IMR-90 (cell line): ENCODE measurements around the gene HTT-AS. TPM values are rescaled to one million over a fixed set of nuclear protein-coding genes. Genes with fewer than 3 reads are reported as not detected.

ENCODE experiments used
- ATAC-seq: fragments of 200-7000 bp; cut with Tn5 transposase; 2 replicates; pipeline ENCODE4 v1.9.1; 2020; ENCODE audit warnings: low read depth, mild to moderate bottlenecking, moderate library complexity
- BruUV-seq: library from RNA; stranded (reverse); fragments of 400-500 nt; replicated peaks from 2 replicates; lab custom pipeline; 2021; lab: Mats Ljungman, UMichigan
- CTCF ChIA-PET: fragments of 300-600 bp; formaldehyde crosslinking; extraction: SDS; loops from one replicate; lab custom pipeline; 2021; ENCODE audit warnings: antibody characterized with exemption; lab: Yijun Ruan, JAX
- POLR2A ChIA-PET: fragments of 300-600 bp; sonication (Branson Sonifier 250); formaldehyde crosslinking; loops from one replicate; lab custom pipeline; 2022; ENCODE audit warnings: antibody characterized with exemption; ENCODE audit not compliant: unreplicated experiment; lab: Charles Lee
- DNase-seq: peaks from one replicate; pipeline ENCODE4 v3.0.0; 2013
- H2AFZ ChIP-seq: replicated peaks from 2 replicates; pipeline ENCODE3; 2013; ENCODE audit warnings: low read length, mild to moderate bottlenecking; ENCODE audit not compliant: poor library complexity
- H2AK5ac ChIP-seq: 2 replicates; pipeline ENCODE4 v1.6.1; 2013; ENCODE audit warnings: low read depth, low read length, inconsistent platforms
- H2AK9ac ChIP-seq: replicated peaks from 2 replicates; pipeline ENCODE3; 2013; ENCODE audit warnings: mild to moderate bottlenecking, low read depth, low read length, moderate library complexity; ENCODE audit not compliant: poor library complexity
- H2BK120ac ChIP-seq: 2 replicates; pipeline ENCODE4 v1.6.1; 2013; ENCODE audit warnings: low read depth, low read length, inconsistent platforms
- H2BK15ac ChIP-seq: 3 replicates; pipeline ENCODE4 v1.6.1; 2013; ENCODE audit warnings: low read depth, low read length, inconsistent platforms
- H2BK20ac ChIP-seq: 2 replicates; pipeline ENCODE4 v1.6.1; 2013; ENCODE audit warnings: low read depth, mild to moderate bottlenecking, inconsistent platforms, low read length, moderate library complexity
- H2BK5ac ChIP-seq: 2 replicates; pipeline ENCODE4 v1.6.1; 2013; ENCODE audit warnings: mild to moderate bottlenecking, low read depth, low read length, inconsistent platforms; ENCODE audit not compliant: poor library complexity, severe bottlenecking
- H3K14ac ChIP-seq: replicated peaks from 2 replicates; pipeline ENCODE4 v1.6.1; 2013; ENCODE audit warnings: low read depth, low read length, inconsistent platforms
- H3K18ac ChIP-seq: 2 replicates; pipeline ENCODE4 v1.6.1; 2013; ENCODE audit warnings: low read depth, low read length, control low read depth
- H3K23ac ChIP-seq: 2 replicates; pipeline ENCODE4 v1.6.1; 2013; ENCODE audit warnings: low read depth, low read length, inconsistent platforms
- H3K27ac ChIP-seq: 2 replicates; pipeline ENCODE4 v1.5.1; 2013; ENCODE audit warnings: mild to moderate bottlenecking, control low read depth, low read length; ENCODE audit not compliant: insufficient read depth
- H3K27me3 ChIP-seq: 2 replicates; pipeline ENCODE4 v1.6.1; 2013; ENCODE audit warnings: low read length; ENCODE audit not compliant: control insufficient read depth, insufficient read depth
- H3K36me3 ChIP-seq: 2 replicates; pipeline ENCODE4 v1.6.1; 2013; ENCODE audit warnings: low read length, mixed read lengths; ENCODE audit not compliant: control insufficient read depth, insufficient read depth
- H3K4ac ChIP-seq: 2 replicates; pipeline ENCODE4 v1.6.1; 2013; ENCODE audit warnings: low read depth, low read length, inconsistent platforms
- H3K4me1 ChIP-seq: 2 replicates; pipeline ENCODE4 v1.6.1; 2013; ENCODE audit warnings: low read length, mixed read lengths; ENCODE audit not compliant: control insufficient read depth, insufficient read depth
- H3K4me2 ChIP-seq: 2 replicates; pipeline ENCODE4 v1.6.1; 2013; ENCODE audit warnings: low read depth, mild to moderate bottlenecking, control low read depth, low read length, moderate library complexity
- H3K4me3 ChIP-seq: 2 replicates; pipeline ENCODE4 v1.5.1; 2013; ENCODE audit warnings: low read depth, mild to moderate bottlenecking, control low read depth, low read length, moderate library complexity; ENCODE audit not compliant: insufficient read depth
- H3K56ac ChIP-seq: 2 replicates; pipeline ENCODE4 v1.6.1; 2013; ENCODE audit warnings: low read length, inconsistent platforms; ENCODE audit not compliant: insufficient read depth; ENCODE audit errors: extremely low read depth
- H3K79me1 ChIP-seq, 2 experiments: 2 replicates each; pipeline ENCODE4 v1.6.1; 2013; ENCODE audit warnings: low read length in 2 of 2, inconsistent platforms in 1 of 2, low read depth in 1 of 2
- H3K9ac ChIP-seq: 2 replicates; pipeline ENCODE4 v1.6.1; 2013; ENCODE audit warnings: low read depth, low read length, control low read depth
- H3K9me1 ChIP-seq: 2 replicates; pipeline ENCODE4 v1.6.1; 2013; ENCODE audit warnings: low read length, inconsistent platforms; ENCODE audit not compliant: insufficient read depth
- H3K9me3 ChIP-seq: 2 replicates; pipeline ENCODE4 v1.6.1; 2013; ENCODE audit warnings: low read length; ENCODE audit not compliant: control insufficient read depth, insufficient read depth
- H4K20me1 ChIP-seq: 2 replicates; pipeline ENCODE4 v1.6.1; 2013; ENCODE audit warnings: low read length, inconsistent platforms; ENCODE audit not compliant: insufficient read depth
- H4K5ac ChIP-seq: 2 replicates; pipeline ENCODE4 v1.6.1; 2013; ENCODE audit warnings: mild to moderate bottlenecking, low read depth, low read length, control low read depth
- H4K8ac ChIP-seq, 2 experiments: 2 replicates each; pipeline ENCODE4 v1.6.1; 2013; ENCODE audit warnings: low read depth in 2 of 2, low read length in 2 of 2, control low read depth in 1 of 2, inconsistent platforms in 1 of 2
- H4K91ac ChIP-seq: 2 replicates; pipeline ENCODE4 v1.6.1; 2013; ENCODE audit warnings: low read depth, low read length, inconsistent platforms; ENCODE audit not compliant: insufficient read depth
- BHLHE40 ChIP-seq: fragments of 150-350 bp; IDR thresholded peaks from 2 replicates; pipeline ENCODE4 v1.6.1; 2016; ENCODE audit warnings: mild to moderate bottlenecking, low read depth, low read length
- CEBPB ChIP-seq: IDR thresholded peaks from 2 replicates; pipeline ENCODE4 v1.6.1; 2012; ENCODE audit warnings: low read depth, low read length, improper control_type of control experiment
- FOS ChIP-seq: fragments of 150-350 bp; IDR thresholded peaks from 2 replicates; pipeline ENCODE4 v1.6.1; 2016; ENCODE audit warnings: low read depth, low read length
- MAFK ChIP-seq: IDR thresholded peaks from 2 replicates; pipeline ENCODE4 v1.6.1; 2012; ENCODE audit warnings: low read depth, low read length, improper control_type of control experiment
- MXI1 ChIP-seq: IDR thresholded peaks from 2 replicates; pipeline ENCODE4 v1.6.1; 2012; ENCODE audit warnings: low read depth, mild to moderate bottlenecking, low read length, moderate library complexity, borderline replicate concordance
- NFE2L2 ChIP-seq: fragments of 150-350 bp; IDR thresholded peaks from 2 replicates; pipeline ENCODE4 v1.6.1; 2016; ENCODE audit warnings: low read depth, mild to moderate bottlenecking, low read length
- POLR2A ChIP-seq: IDR thresholded peaks from 2 replicates; pipeline ENCODE4 v1.6.1; 2012; ENCODE audit warnings: mild to moderate bottlenecking, low read depth, low read length
- RAD21 ChIP-seq: IDR thresholded peaks from 2 replicates; pipeline ENCODE4 v1.6.1; 2012; ENCODE audit warnings: low read length, improper control_type of control experiment
- RCOR1 ChIP-seq: IDR thresholded peaks from 2 replicates; pipeline ENCODE4 v1.6.1; 2012; ENCODE audit warnings: mild to moderate bottlenecking, low read length, improper control_type of control experiment; ENCODE audit not compliant: insufficient replicate concordance
- RFX5 ChIP-seq: IDR thresholded peaks from 2 replicates; pipeline ENCODE4 v1.8.0; 2012; ENCODE audit warnings: low read depth, mild to moderate bottlenecking, low read length, moderate library complexity
- SMC3 ChIP-seq: fragments of 150-350 bp; IDR thresholded peaks from 2 replicates; pipeline ENCODE4 v1.6.1; 2016; ENCODE audit warnings: low read depth, mild to moderate bottlenecking, antibody characterized with exemption, low read length, moderate library complexity
- WGBS, 2 experiments: methylation state at CpG; one replicate each; pipeline versions ENCODE4 v1.1.5 to v1.1.7; 2013; ENCODE audit warnings: missing lambda C conversion rate in 2 of 2; ENCODE audit not compliant: insufficient read length in 1 of 2; ENCODE audit errors: extremely low coverage in 2 of 2; 5-methylcytosine and 5-hydroxymethylcytosine counted together
- dilution Hi-C: fragments of 300-500 bp; cut with HindIII; formaldehyde crosslinking; loops from one replicate; pipeline ENCODE4 v1.14.3; 2018; ENCODE audit warnings: low sequenced_read_pairs; ENCODE audit not compliant: unreplicated experiment
- in situ Hi-C: fragments of 300-500 bp; cut with MboI; formaldehyde crosslinking; loops from 3 replicates; pipeline ENCODE4 v1.14.3; 2019; ENCODE audit warnings: low sequenced_read_pairs, inconsistent platforms, mixed read lengths
- intact Hi-C: fragments of 100-400 bp; cut with micrococcal nuclease; formaldehyde crosslinking; loops from 2 replicates; pipeline ENCODE4 v1.10.0; 2022
- polyA plus RNA-seq, 3 experiments: library from polyadenylated mRNA; depleted of rRNA; stranded (reverse); fragments of >200 nt; gene quantifications; 2 replicates each; pipeline ENCODE4 v1.2.3, GENCODE V29; 2012; ENCODE audit warnings: low replicate concordance in 1 of 3
- total RNA-seq: library from RNA; depleted of rRNA; stranded (reverse); fragments of >200 nt; gene quantifications from 2 replicates; pipeline ENCODE4 v1.2.3, GENCODE V29; 2012
- TF ChIP-seq, protein P1 (sequence below): conservative IDR thresholded peaks from 2 replicates; pipeline ENCODE4 v1.5.1; 2012; ENCODE audit warnings: mild to moderate bottlenecking, low read depth, low read length, improper control_type of control experiment
- TF ChIP-seq, protein P2 (sequence below): fragments of 150-350 bp; IDR thresholded peaks from 2 replicates; pipeline ENCODE4 v1.6.1; 2016; ENCODE audit warnings: low read depth, mild to moderate bottlenecking, low read length, moderate library complexity, borderline replicate concordance
- TF ChIP-seq, protein P3 (sequence below): fragments of 150-350 bp; IDR thresholded peaks from 2 replicates; pipeline ENCODE4 v1.6.1; 2017; ENCODE audit warnings: mild to moderate bottlenecking, antibody characterized with exemption, low read length, low read depth

HTT-AS gene
- total and polyA plus RNA-seq, 2 of the 4 experiments (the other 2 are of a cell fraction) = not detected

DNA sequence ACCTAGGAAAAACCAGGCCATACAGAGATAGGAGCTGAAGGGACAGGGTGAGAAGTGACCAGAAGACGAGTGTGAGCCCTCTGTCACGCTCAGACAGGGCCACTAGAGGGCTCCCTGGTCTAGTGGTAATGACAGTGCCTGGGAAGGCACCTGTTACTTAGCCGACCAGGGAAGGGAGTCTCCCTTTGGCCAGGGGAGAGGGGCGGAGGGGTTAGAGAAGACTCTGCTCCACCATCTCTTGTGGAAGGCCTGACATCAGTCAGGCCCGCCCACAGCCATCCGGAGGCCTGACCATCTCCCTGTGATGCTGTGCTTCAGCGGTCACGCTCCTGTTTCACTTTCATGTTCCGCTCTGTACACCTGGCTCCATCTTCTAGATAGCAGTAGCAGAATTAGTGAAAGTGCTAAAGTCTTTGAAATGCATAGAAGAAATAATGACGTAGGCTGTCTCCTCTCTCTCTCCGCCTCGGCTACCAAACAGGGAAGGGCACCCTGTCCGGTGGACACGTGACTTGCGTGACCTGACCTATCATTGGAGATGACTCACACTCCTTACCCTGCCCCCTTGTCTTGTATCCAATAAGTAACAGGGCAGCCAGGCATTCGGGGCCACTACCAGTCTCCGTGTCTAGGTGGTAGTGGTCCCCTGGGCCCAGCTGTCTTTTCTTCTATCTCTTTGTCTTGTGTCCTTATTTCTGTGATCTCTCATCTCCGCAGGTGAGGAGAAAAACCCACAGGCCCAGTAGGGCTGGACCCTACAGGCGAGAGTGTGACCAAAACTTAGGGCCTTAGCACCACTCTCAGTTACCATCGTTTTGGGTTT, 26.7 kb downstream of the HTT-AS start:
- H3K9ac ChIP-seq = no peak overlapping the region
- no peak overlapping the region for H2AK9ac ChIP-seq
- H2BK120ac ChIP-seq = no peak overlapping the region
- H3K27me3 ChIP-seq = peaks cover 12% of the 10 kb centered on the region
- H3K4me3 ChIP-seq = no peak overlapping the region
- no peak overlapping the region for H3K4me2 ChIP-seq
- H3K4me1 ChIP-seq = no peaks in the 10 kb centered on the region
- no TSS peak for BruUV-seq
- CTCF ChIA-PET = interaction anchor here (0.6 to 0.9 kb wide), 3 partner anchors 15 to 109 kb away, joined by 3 read pairs; no protein-coding TSS in a partner anchor
- no peak overlapping the region for H3K14ac ChIP-seq
- no peak overlapping the region for H2AK5ac ChIP-seq
- no peaks in the 10 kb centered on the region for H3K9me3 ChIP-seq
- no peak overlapping the region for H2AFZ ChIP-seq
- dilution Hi-C loops (no loop called here), intact Hi-C loops (no loop called here), in situ Hi-C loops (loop anchor here (25.0 kb wide), 1 partner anchor 285 kb away; the partner anchor contains the start of gene TNIP2)
- H4K91ac ChIP-seq = no peak overlapping the region
- ATAC-seq = peak; percentile 87
- DNase-seq = peak; percentile 39
- 44% methylated on average over 2 of the region's 20 CpGs; no CpG with 5 or more reads in 1 of the 2 experiments for WGBS, 2 experiments
- no peak overlapping the region for H2BK15ac ChIP-seq
- H3K18ac ChIP-seq = no peak overlapping the region
- no peak overlapping the region for H3K4ac ChIP-seq
- H3K36me3 ChIP-seq = no peaks in the 10 kb centered on the region
- no peak overlapping the region for H3K56ac ChIP-seq
- H4K20me1 ChIP-seq = no peaks in the 10 kb centered on the region
- no peak overlapping the region for H2BK5ac ChIP-seq
- H3K79me1 ChIP-seq = no peaks in the 10 kb centered on the region
- no peak overlapping the region for H4K8ac ChIP-seq
- H3K23ac ChIP-seq = no peak overlapping the region
- H4K5ac ChIP-seq = no peak overlapping the region
- H2BK20ac ChIP-seq = no peak overlapping the region
- TF ChIP-seq NFE2L2 = no peak
- TF ChIP-seq, protein P1, sequence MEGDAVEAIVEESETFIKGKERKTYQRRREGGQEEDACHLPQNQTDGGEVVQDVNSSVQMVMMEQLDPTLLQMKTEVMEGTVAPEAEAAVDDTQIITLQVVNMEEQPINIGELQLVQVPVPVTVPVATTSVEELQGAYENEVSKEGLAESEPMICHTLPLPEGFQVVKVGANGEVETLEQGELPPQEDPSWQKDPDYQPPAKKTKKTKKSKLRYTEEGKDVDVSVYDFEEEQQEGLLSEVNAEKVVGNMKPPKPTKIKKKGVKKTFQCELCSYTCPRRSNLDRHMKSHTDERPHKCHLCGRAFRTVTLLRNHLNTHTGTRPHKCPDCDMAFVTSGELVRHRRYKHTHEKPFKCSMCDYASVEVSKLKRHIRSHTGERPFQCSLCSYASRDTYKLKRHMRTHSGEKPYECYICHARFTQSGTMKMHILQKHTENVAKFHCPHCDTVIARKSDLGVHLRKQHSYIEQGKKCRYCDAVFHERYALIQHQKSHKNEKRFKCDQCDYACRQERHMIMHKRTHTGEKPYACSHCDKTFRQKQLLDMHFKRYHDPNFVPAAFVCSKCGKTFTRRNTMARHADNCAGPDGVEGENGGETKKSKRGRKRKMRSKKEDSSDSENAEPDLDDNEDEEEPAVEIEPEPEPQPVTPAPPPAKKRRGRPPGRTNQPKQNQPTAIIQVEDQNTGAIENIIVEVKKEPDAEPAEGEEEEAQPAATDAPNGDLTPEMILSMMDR = peak; percentile 63
- TF ChIP-seq BHLHE40 = no peak
- no peak for TF ChIP-seq RFX5
- peak; percentile 50 for TF ChIP-seq SMC3
- no peak for TF ChIP-seq FOS
- TF ChIP-seq, protein P2, sequence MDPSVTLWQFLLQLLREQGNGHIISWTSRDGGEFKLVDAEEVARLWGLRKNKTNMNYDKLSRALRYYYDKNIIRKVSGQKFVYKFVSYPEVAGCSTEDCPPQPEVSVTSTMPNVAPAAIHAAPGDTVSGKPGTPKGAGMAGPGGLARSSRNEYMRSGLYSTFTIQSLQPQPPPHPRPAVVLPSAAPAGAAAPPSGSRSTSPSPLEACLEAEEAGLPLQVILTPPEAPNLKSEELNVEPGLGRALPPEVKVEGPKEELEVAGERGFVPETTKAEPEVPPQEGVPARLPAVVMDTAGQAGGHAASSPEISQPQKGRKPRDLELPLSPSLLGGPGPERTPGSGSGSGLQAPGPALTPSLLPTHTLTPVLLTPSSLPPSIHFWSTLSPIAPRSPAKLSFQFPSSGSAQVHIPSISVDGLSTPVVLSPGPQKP = no peak
- no peak for TF ChIP-seq MXI1
- TF ChIP-seq MAFK = no peak
- peak; percentile 60 for TF ChIP-seq RCOR1
- TF ChIP-seq RAD21 = peak; percentile 67
- TF ChIP-seq POLR2A = no peak
- TF ChIP-seq, protein P3, sequence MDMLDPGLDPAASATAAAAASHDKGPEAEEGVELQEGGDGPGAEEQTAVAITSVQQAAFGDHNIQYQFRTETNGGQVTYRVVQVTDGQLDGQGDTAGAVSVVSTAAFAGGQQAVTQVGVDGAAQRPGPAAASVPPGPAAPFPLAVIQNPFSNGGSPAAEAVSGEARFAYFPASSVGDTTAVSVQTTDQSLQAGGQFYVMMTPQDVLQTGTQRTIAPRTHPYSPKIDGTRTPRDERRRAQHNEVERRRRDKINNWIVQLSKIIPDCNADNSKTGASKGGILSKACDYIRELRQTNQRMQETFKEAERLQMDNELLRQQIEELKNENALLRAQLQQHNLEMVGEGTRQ = no peak
- TF ChIP-seq CEBPB = no peak
- H3K9me1 ChIP-seq = no peaks in the 10 kb centered on the region
- POLR2A ChIA-PET = no interaction called here
- H3K27ac ChIP-seq = no peak overlapping the region
